ENCODE data around the gene POLR2F. TPM values are rescaled to one million over a fixed set of nuclear protein-coding genes. Genes with fewer than 3 reads are reported as not detected.

The POLR2F gene
- total RNA-seq, 1 experiment from 2014 or later, result 80.8 TPM

DNA sequence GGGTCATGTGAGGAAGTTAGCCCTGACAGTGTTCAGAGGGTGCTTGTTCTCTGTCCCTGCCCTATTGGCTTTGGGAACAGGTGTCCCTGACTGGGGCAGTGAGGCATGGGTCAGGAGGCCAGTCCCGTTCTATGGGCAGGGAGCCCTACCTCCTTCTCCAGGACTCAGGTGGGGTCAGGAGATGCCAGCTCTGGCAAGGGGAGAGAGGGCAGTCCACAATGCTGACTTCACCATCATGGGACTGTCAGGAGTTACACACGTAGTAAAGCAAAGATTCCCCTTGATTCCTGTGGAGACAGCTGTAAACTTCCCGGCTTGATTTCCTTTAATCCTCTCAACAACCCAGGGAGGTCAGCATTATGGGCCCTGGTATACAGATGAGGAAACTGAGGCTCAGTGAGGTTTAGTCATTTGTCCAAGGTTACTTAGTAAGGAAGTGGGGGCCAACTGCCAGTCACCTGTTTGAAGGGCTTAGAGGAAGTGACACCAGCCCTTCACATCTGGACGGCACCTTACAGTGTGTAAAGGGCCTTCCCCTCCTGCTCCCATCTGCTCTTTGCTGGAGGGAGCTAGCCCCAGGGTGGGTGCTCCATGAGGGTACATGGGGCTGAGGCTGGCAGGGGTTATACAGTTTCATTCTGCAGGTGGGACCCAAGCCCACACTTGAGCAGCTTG, 35.5 kb upstream of the POLR2F start:
- Histone ChIP-seq H3K36me3 (replicated peaks; ENCODE audit: control insufficient read depth, insufficient read depth, low read length) (peaks cover 11% of the 10 kb centered on the region), H3K27me3 (ENCODE audit: control insufficient read depth, insufficient read depth, low read length) (no peaks in the 10 kb centered on the region), H3K4me3 (ENCODE audit: insufficient read depth, low read depth, low read length) (no peak overlapping the region)
- no peak for DNase-seq

GRCh38 chr22:37918580-37919270, 34.8 kb upstream of the POLR2F start:
- Histone ChIP-seq H3K36me3 (replicated peaks; ENCODE audit: control insufficient read depth, insufficient read depth, low read length) (peaks cover 6% of the 10 kb centered on the region), H3K27me3 (ENCODE audit: control insufficient read depth, insufficient read depth, low read length) (no peaks in the 10 kb centered on the region)

GRCh38 chr22:37920126-37920525, 33.4 kb upstream of the POLR2F start:
- Histone ChIP-seq H3K27me3 (ENCODE audit: control insufficient read depth, insufficient read depth, low read length) (no peaks in the 10 kb centered on the region), H3K4me3 (ENCODE audit: insufficient read depth, low read depth, low read length) (no peak overlapping the region), H3K36me3 (replicated peaks; ENCODE audit: control insufficient read depth, insufficient read depth, low read length) (peaks cover 6% of the 10 kb centered on the region)
- no peak for DNase-seq

More at GRCh38 chr22:37918580-37919270, 34.8 kb upstream of the POLR2F start:
- no peak overlapping the region for H3K4me3 ChIP-seq (ENCODE audit: insufficient read depth, low read depth, low read length)
- no peak for DNase-seq

DNA sequence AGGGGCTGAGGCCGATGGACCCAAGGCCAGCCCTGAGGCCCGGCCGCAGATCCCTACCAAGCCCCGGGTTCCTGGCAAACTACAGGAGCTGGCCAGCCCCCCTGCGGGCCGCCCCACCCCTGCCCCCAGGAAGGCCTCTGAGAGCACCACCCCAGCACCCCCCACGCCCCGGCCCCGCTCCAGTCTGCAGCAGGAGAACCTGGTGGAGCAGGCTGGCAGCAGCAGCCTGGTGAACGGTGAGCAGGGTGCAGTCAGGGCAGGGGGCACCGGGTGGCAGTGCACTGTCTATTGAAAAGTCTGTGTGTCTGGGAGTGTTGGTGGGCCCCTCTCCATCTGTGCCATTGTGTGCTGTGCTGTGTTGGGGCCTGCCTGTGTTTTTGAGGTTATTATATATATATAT, 31.3 kb upstream of the POLR2F start:
- peak; percentile 72 for DNase-seq
- Histone ChIP-seq H3K4me3 (ENCODE audit: insufficient read depth, low read depth, low read length) (no peak overlapping the region), H3K36me3 (replicated peaks; ENCODE audit: control insufficient read depth, insufficient read depth, low read length) (peaks cover 14% of the 10 kb centered on the region), H3K27me3 (ENCODE audit: control insufficient read depth, insufficient read depth, low read length) (no peaks in the 10 kb centered on the region)

DNA sequence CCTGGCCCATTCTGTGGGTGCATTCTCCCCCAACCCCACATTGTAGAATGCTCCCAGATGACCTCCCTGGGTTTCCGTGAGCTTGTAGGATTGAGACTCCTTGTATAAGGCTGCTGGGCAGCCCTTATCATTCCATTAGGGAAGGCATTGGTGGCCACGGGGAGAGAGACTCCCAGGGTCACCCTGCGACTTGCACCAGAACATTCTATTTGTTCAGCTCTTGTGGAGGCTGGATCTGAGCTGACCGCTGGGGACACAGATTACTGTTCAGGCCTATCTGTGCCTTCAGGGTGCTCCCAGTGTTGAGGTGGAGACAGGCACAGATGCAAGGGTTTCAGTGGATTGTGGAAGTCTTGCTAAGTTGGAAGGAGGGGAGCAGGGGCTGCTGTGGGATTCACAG, 29.6 kb upstream of the POLR2F start:
- Histone ChIP-seq H3K4me3 (ENCODE audit: insufficient read depth, low read depth, low read length) (no peak overlapping the region), H3K27me3 (ENCODE audit: control insufficient read depth, insufficient read depth, low read length) (no peaks in the 10 kb centered on the region)
- no peak for DNase-seq

GRCh38 chr22:37924386-37925065, 29.0 kb upstream of the POLR2F start:
- no peaks in the 10 kb centered on the region for H3K27me3 ChIP-seq (ENCODE audit: control insufficient read depth, insufficient read depth, low read length)
- H3K4me3 ChIP-seq (ENCODE audit: insufficient read depth, low read depth, low read length), result no peak overlapping the region
- DNase-seq, result no peak
- H3K36me3 ChIP-seq (replicated peaks; ENCODE audit: control insufficient read depth, insufficient read depth, low read length), result peaks cover 16% of the 10 kb centered on the region

More for the DNA sequence above, 29.6 kb upstream of the POLR2F start:
- peaks cover 15% of the 10 kb centered on the region for H3K36me3 ChIP-seq (replicated peaks; ENCODE audit: control insufficient read depth, insufficient read depth, low read length)

DNA sequence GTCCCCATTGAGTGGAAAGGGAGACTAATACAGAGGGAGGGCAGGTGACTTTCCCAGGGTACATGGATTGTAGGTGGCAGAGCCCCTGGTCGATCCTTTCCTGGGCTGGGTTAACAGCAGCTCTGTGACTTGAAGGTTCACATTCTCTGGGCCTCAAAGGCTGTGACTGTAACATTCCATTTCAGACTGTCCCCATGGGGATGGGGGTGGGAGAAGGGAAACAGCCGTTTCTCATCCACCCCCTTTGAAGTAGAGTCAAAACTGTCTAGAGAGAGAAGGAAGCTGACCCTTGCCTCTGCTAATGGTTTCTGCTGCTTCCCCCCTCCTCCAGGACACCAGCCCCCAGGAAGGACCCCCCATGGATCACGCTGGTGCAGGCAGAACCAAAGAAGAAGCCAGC, 28.2 kb upstream of the POLR2F start:
- H3K27me3 ChIP-seq (ENCODE audit: control insufficient read depth, insufficient read depth, low read length), result no peaks in the 10 kb centered on the region
- DNase-seq, result no peak
- no peak overlapping the region for H3K4me3 ChIP-seq (ENCODE audit: insufficient read depth, low read depth, low read length)
- H3K36me3 ChIP-seq (replicated peaks; ENCODE audit: control insufficient read depth, insufficient read depth, low read length), result peaks cover 16% of the 10 kb centered on the region

GRCh38 chr22:37925767-37926166, 27.7 kb upstream of the POLR2F start:
- peaks cover 16% of the 10 kb centered on the region for H3K36me3 ChIP-seq (replicated peaks; ENCODE audit: control insufficient read depth, insufficient read depth, low read length)
- no peak overlapping the region for H3K4me3 ChIP-seq (ENCODE audit: insufficient read depth, low read depth, low read length)
- no peak for DNase-seq
- H3K27me3 ChIP-seq (ENCODE audit: control insufficient read depth, insufficient read depth, low read length), result no peaks in the 10 kb centered on the region

DNA sequence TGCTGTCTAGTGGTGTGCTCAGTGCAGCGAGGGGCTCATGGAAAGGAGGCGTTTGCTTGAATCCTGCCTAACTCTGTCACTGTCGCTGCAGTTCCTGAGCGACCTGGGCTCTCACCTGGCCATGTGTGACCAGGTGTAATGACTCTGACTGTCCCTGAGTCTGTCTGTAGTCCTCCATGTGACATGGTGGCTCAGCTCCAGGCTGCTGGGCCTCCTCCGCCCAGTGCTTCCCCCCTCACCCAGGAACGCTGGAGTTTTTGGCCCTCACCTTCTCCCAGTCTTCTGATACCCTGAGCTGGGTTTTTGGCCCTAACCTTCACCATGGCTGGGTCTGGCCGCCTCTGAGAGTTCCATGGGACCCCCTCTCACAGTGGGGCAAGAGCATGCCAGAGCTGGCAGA, 27.1 kb upstream of the POLR2F start:
- no peak for DNase-seq
- Histone ChIP-seq H3K4me3 (ENCODE audit: insufficient read depth, low read depth, low read length) (no peak overlapping the region), H3K27me3 (ENCODE audit: control insufficient read depth, insufficient read depth, low read length) (no peaks in the 10 kb centered on the region), H3K36me3 (replicated peaks; ENCODE audit: control insufficient read depth, insufficient read depth, low read length) (peaks cover 16% of the 10 kb centered on the region)

DNA sequence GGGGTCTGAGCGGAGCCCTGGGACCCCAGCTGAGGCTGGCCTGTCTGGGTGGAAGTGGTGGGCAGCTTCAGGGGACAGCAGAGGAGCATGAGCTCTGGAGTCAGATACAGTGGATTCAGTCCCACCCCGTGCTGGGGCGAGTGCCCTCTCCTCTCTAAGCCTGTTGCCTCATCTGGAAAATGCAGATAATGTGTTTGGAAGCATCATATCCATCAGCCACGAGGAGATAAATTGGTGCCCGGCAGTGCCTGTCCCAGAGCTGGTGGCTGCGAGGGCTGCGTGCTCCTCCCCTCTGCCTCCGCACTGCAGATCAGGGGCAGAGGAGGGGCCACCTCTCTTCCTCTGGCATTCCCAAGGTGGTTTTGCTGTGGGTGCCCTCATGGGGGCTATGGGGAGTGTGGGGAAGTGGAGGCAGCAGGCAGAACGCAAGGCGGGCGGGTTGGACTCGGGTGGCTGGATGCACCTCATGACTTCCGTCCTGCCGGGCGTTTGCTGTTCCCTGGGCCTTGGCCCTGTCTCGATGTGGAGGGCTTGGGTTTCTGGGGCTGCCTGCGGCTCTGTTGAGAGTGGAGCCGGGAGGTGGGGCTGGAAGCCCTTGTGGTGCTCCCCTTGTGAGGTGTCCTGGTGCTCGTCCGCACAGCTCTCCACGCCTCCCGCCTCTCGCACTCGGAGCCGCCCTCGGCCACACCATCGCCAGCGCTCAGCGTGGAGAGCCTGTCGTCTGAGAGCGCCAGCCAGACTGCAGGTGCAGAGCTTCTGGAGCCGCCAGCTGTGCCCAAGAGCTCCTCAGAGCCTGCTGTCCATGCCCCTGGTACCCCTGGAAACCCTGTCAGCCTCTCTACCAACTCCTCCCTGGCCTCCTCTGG, 26.5 kb upstream of the POLR2F start:
- Histone ChIP-seq H3K36me3 (replicated peaks; ENCODE audit: control insufficient read depth, insufficient read depth, low read length) (peaks cover 19% of the 10 kb centered on the region), H3K27me3 (ENCODE audit: control insufficient read depth, insufficient read depth, low read length) (no peaks in the 10 kb centered on the region), H3K4me3 (ENCODE audit: insufficient read depth, low read depth, low read length) (no peak overlapping the region)
- no peak for DNase-seq

DNA sequence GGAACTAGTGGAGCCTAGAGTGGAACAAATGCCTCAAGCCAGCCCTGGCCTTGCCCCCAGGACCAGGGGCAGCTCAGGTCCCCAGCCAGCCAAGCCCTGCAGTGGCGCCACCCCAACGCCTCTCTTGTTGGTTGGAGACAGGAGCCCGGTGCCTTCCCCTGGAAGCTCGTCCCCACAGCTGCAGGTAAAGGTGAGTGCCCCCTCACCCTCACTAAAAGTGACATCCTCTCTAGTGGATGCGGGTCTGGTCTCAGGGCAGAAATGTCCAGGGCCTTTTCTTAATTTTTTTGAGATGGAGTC, 25.9 kb upstream of the POLR2F start:
- Histone ChIP-seq H3K27me3 (ENCODE audit: control insufficient read depth, insufficient read depth, low read length) (no peaks in the 10 kb centered on the region), H3K4me3 (ENCODE audit: insufficient read depth, low read depth, low read length) (no peak overlapping the region), H3K36me3 (replicated peaks; ENCODE audit: control insufficient read depth, insufficient read depth, low read length) (peaks cover 21% of the 10 kb centered on the region)
- DNase-seq, result no peak

- H3K4me3 ChIP-seq (ENCODE audit: insufficient read depth, low read depth, low read length), result no peak overlapping the region
- H3K27me3 ChIP-seq (ENCODE audit: control insufficient read depth, insufficient read depth, low read length), result no peaks in the 10 kb centered on the region
- H3K36me3 ChIP-seq (replicated peaks; ENCODE audit: control insufficient read depth, insufficient read depth, low read length), result peaks cover 21% of the 10 kb centered on the region
- no peak for DNase-seq
These were observed 24.1 kb upstream of the POLR2F start for GRCh38 chr22:37929390-37929789.

DNA sequence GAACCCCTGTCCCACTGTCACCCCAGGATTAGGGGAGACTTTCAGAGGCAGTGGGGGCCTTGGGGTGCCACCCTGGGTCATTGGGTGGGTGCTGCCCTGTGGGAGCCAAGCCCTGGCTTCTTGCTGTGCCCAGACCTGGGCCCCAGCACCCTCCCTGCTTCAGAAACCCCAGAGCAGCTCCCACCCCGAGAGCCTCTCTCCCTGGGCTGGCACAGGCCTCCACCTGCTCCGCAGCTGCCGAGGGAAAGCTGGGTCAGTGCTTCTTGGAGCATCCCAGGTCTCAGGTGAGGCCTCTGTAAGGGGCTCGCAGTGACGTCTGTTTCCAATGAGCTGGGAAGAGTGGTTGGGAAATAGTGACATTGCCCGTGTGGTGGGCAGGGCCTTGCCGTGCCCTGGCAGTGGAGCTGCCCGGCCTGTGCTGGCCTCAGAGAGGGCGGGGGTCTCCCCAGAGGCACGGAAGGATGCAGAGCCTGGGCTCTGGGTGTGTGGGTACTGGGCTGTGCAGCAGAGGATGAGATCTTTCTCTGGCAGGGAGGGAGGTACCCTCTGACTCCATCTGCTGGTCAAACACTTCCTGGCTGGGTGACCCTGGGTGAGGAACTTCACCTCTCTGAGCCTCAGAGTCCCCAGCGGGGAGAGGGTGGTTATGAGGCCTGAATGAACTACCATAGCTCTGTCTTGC, 23.1 kb upstream of the POLR2F start:
- peak; percentile 84 for DNase-seq
- H3K27me3 ChIP-seq (ENCODE audit: control insufficient read depth, insufficient read depth, low read length), result no peaks in the 10 kb centered on the region
- no peak overlapping the region for H3K4me3 ChIP-seq (ENCODE audit: insufficient read depth, low read depth, low read length)
- peaks cover 19% of the 10 kb centered on the region for H3K36me3 ChIP-seq (replicated peaks; ENCODE audit: control insufficient read depth, insufficient read depth, low read length)

DNA sequence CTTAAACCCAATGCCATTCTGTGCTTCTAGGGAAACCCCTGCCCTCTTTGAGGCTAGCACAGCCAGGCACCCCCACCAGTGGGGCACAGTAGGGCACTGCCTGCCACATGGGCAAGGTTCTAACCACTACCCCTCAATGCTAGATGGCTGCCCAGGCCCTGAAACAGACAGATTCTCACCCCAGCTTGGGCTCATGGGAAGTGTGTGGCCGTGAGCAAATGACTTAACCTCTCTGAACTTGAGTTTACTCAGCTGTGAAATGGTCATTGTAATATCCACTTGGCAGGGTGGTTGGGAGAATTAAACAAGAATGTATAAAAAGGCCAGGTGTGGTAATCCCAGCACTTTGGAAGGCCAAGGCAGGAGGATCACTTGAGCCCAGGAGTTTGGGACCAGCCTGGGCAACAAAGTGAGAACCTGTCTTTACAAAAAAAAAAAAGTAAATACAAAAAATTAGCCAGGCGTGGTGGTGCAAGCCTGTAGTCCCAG, 22.5 kb upstream of the POLR2F start:
- DNase-seq, result no peak
- Histone ChIP-seq H3K27me3 (ENCODE audit: control insufficient read depth, insufficient read depth, low read length) (no peaks in the 10 kb centered on the region), H3K4me3 (ENCODE audit: insufficient read depth, low read depth, low read length) (no peak overlapping the region), H3K36me3 (replicated peaks; ENCODE audit: control insufficient read depth, insufficient read depth, low read length) (peaks cover 16% of the 10 kb centered on the region)

Data from H7 (cell line).